Neural progenitor cell (in vitro differentiated cells): ENCODE results near the gene TCL1B. TPM values are rescaled to one million over a fixed set of nuclear protein-coding genes. Genes with fewer than 3 reads are reported as not detected.

ENCODE experiments used
- DNase-seq: peaks from one replicate; pipeline ENCODE4 v3.0.0-alpha.2; 2016; ENCODE audit warnings: low spot score
- H2AFZ ChIP-seq: fragments of 200-600 bp; sonication (generic); replicated peaks from 2 replicates; pipeline ENCODE4 v1.6.1; 2016; ENCODE audit warnings: antibody characterized with exemption
- H3F3A ChIP-seq: fragments of 200-600 bp; sonication (generic); 2 replicates; pipeline ENCODE4 v1.6.1; 2016; ENCODE audit warnings: antibody characterized with exemption, low read depth
- H3K27ac ChIP-seq: fragments of 200-600 bp; sonication (generic); 2 replicates; pipeline ENCODE4 v1.5.1; 2016; ENCODE audit warnings: mild to moderate bottlenecking
- H3K27me3 ChIP-seq: fragments of 200-600 bp; sonication (generic); 2 replicates; pipeline ENCODE4 v1.6.1; 2016; ENCODE audit warnings: mild to moderate bottlenecking, moderate library complexity
- H3K36me3 ChIP-seq: fragments of 200-600 bp; sonication (generic); 2 replicates; pipeline ENCODE4 v1.5.1; 2016
- H3K4me1 ChIP-seq: fragments of 200-600 bp; sonication (generic); 2 replicates; pipeline ENCODE4 v1.6.1; 2016; ENCODE audit warnings: mixed run types
- H3K4me2 ChIP-seq: fragments of 200-600 bp; sonication (generic); 2 replicates; pipeline ENCODE4 v1.6.1; 2016
- H3K4me3 ChIP-seq: fragments of 200-600 bp; sonication (generic); 2 replicates; pipeline ENCODE4 v1.5.1; 2016
- H3K79me2 ChIP-seq: fragments of 200-600 bp; sonication (generic); 2 replicates; pipeline ENCODE4 v1.6.1; 2016; ENCODE audit warnings: low read depth
- H3K9ac ChIP-seq: fragments of 200-600 bp; sonication (generic); 2 replicates; pipeline ENCODE4 v1.6.1; 2016
- H3K9me3 ChIP-seq: fragments of 200-600 bp; sonication (generic); 2 replicates; pipeline ENCODE4 v1.5.1; 2016; ENCODE audit warnings: low read depth
- H4K20me1 ChIP-seq: fragments of 200-600 bp; sonication (generic); 2 replicates; pipeline ENCODE4 v1.6.1; 2016; ENCODE audit warnings: low read depth
- H3K27ac Mint-ChIP-seq: 3 replicates; pipeline ENCODE4 v1.8.0; 2021; ENCODE audit warnings: mixed read lengths
- H3K27me3 Mint-ChIP-seq: 2 replicates; pipeline ENCODE4 v1.8.0; 2022; ENCODE audit warnings: low read depth, mild to moderate bottlenecking, inconsistent platforms, moderate library complexity, mixed read lengths; ENCODE audit not compliant: insufficient read depth
- H3K36me3 Mint-ChIP-seq: 3 replicates; pipeline ENCODE4 v1.8.0; 2021; ENCODE audit warnings: mixed read lengths
- H3K4me1 Mint-ChIP-seq: 3 replicates; pipeline ENCODE4 v1.8.0; 2021; ENCODE audit warnings: mixed read lengths
- H3K4me3 Mint-ChIP-seq: 3 replicates; pipeline ENCODE4 v1.8.0; 2021; ENCODE audit warnings: mild to moderate bottlenecking, moderate library complexity, mixed read lengths
- H3K9me3 Mint-ChIP-seq: 3 replicates; pipeline ENCODE4 v1.8.0; 2020; ENCODE audit warnings: mixed read lengths
- EZH2 ChIP-seq: fragments of 200-600 bp; sonication (generic); IDR thresholded peaks from 2 replicates; pipeline ENCODE4 v1.6.1; 2017; ENCODE audit warnings: antibody characterized with exemption, mild to moderate bottlenecking, moderate library complexity
- EZH2phosphoT487 ChIP-seq: fragments of 200-600 bp; sonication (generic); IDR thresholded peaks from 2 replicates; pipeline ENCODE4 v1.6.1; 2017; ENCODE audit warnings: antibody characterized with exemption
- small RNA-seq: library from RNA; depleted of rRNA; stranded (forward); fragments of <200 nt; gene quantifications from one replicate; pipeline ENCODE3, GENCODE V24; 2015
- total RNA-seq: library from RNA; depleted of rRNA; stranded (reverse); fragments of >200 nt; gene quantifications from 2 replicates; pipeline ENCODE4 v1.2.3, GENCODE V29; 2015; ENCODE audit warnings: low replicate concordance
- TF ChIP-seq, protein P1 (sequence below): fragments of 200-600 bp; sonication (generic); IDR thresholded peaks from 2 replicates; pipeline ENCODE4 v1.5.1; 2017; ENCODE audit warnings: antibody characterized with exemption, mild to moderate bottlenecking

TCL1B gene
- total RNA-seq, 1 donor from 2014 or later: not detected

DNA sequence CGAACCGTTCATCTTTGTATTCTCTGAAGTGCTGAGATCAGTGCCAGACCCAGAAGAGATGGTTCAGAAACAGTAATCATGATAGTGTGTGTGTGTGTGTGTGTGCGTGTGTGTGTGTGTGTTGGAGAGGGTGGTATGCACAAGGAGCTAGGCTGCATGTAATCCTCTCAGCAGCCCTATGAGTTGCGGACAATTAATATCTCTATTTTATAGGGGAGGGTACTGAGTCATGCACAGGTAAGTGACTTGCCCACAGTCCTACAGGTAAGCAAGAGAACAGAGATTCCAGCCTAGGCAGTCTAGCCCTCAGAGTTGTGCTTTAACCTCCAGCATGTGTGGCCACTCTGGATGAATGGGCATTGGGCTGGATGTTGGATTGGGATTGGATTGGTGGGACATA is 55.6 kb downstream of the TCL1B start:
- no peak overlapping the region for H3K4me3 Mint-ChIP-seq
- H3K27me3 Mint-ChIP-seq: peaks cover 2% of the 10 kb centered on the region
- Histone ChIP-seq H3K27ac (no peak overlapping the region), H3K27me3 (no peaks in the 10 kb centered on the region), H2AFZ (no peak overlapping the region), H3F3A (no peaks in the 10 kb centered on the region), H3K4me3 (no peak overlapping the region), H3K9me3 (no peaks in the 10 kb centered on the region), H3K9ac (no peak overlapping the region), H3K4me1 (no peaks in the 10 kb centered on the region), H3K36me3 (no peaks in the 10 kb centered on the region), H3K79me2 (no peaks in the 10 kb centered on the region), H3K4me2 (no peak overlapping the region), H4K20me1 (no peaks in the 10 kb centered on the region)
- no peaks in the 10 kb centered on the region for H3K9me3 Mint-ChIP-seq
- no peaks in the 10 kb centered on the region for H3K36me3 Mint-ChIP-seq
- H3K4me1 Mint-ChIP-seq: no peaks in the 10 kb centered on the region
- H3K27ac Mint-ChIP-seq: no peak overlapping the region
- DNase-seq: no peak
- TF ChIP-seq, protein P1, sequence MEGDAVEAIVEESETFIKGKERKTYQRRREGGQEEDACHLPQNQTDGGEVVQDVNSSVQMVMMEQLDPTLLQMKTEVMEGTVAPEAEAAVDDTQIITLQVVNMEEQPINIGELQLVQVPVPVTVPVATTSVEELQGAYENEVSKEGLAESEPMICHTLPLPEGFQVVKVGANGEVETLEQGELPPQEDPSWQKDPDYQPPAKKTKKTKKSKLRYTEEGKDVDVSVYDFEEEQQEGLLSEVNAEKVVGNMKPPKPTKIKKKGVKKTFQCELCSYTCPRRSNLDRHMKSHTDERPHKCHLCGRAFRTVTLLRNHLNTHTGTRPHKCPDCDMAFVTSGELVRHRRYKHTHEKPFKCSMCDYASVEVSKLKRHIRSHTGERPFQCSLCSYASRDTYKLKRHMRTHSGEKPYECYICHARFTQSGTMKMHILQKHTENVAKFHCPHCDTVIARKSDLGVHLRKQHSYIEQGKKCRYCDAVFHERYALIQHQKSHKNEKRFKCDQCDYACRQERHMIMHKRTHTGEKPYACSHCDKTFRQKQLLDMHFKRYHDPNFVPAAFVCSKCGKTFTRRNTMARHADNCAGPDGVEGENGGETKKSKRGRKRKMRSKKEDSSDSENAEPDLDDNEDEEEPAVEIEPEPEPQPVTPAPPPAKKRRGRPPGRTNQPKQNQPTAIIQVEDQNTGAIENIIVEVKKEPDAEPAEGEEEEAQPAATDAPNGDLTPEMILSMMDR: no peak
- TF ChIP-seq EZH2phosphoT487 (no peak), EZH2 (no peak)

Small RNAs within 50 kb of the gene (small RNA-seq; reads per million reads assigned to genes)
- gene RF02193: not detected

Other genes with a start within 250 kb of the TCL1B start
- 0.03 and 0.06 TPM in 2 replicates for gene SYNE3, start 169.8 kb upstream of the TCL1B start, total RNA-seq
- gene GLRX5, start 151.4 kb upstream of the TCL1B start, total RNA-seq: 71.8 and 99.9 TPM in 2 replicates
- not detected in 2 replicates for gene TCL1A, start 27.7 kb downstream of the TCL1B start, total RNA-seq
- 13.3 and 14.1 TPM in 2 replicates for gene TUNAR, start 190.4 kb downstream of the TCL1B start, total RNA-seq